Activated naive CD8-positive, alpha-beta T cell treated with anti-CD3 and anti-CD28 coated beads for 36 hours (primary cell): ENCODE measurements around the gene ADGRE2. TPM values are rescaled to one million over a fixed set of nuclear protein-coding genes. Genes with fewer than 3 reads are reported as not detected.
"Not testable (repeated sequence)": the region's sequence is repeated elsewhere in the genome, so short reads cannot be mapped to it uniquely, and the experiment has no call there.

ENCODE experiments used
- DNase-seq: peaks from one replicate; pipeline ENCODE4 v3.0.0; 2021
- H3K27ac Mint-ChIP-seq: one replicate; pipeline ENCODE4 v1.8.0; 2022; ENCODE audit warnings: mild to moderate bottlenecking, moderate library complexity, mixed read lengths
- H3K27me3 Mint-ChIP-seq: one replicate; pipeline ENCODE4 v1.8.0; 2022; ENCODE audit warnings: mild to moderate bottlenecking, mixed read lengths
- H3K36me3 Mint-ChIP-seq: one replicate; pipeline ENCODE4 v1.8.0; 2021; ENCODE audit warnings: mild to moderate bottlenecking, mixed read lengths
- H3K4me1 Mint-ChIP-seq: one replicate; pipeline ENCODE4 v1.8.0; 2021; ENCODE audit warnings: mixed read lengths
- H3K4me3 Mint-ChIP-seq: one replicate; pipeline ENCODE4 v1.8.0; 2022; ENCODE audit warnings: mild to moderate bottlenecking, moderate library complexity, mixed read lengths
- H3K9me3 Mint-ChIP-seq: one replicate; pipeline ENCODE4 v1.8.0; 2022; ENCODE audit warnings: mixed read lengths
- total RNA-seq, 2 experiments: library from RNA; stranded (reverse); gene quantifications; one replicate each; pipeline ENCODE4 v1.2.3, GENCODE V29; 2021

Gene ADGRE2
- total RNA-seq = under 1 TPM; 0.29 to 0.48 TPM

GRCh38 chr19:14778110-14778845 lies at the start of gene ADGRE2:
Gene ADGRE2, minus strand, starts transcription at chr19:14778560. Its CDS starts 1,804 bp downstream, at chr19:14776756.
- H3K9me3 Mint-ChIP-seq, DNase-seq, H3K27ac Mint-ChIP-seq, H3K4me3 Mint-ChIP-seq, H3K36me3 Mint-ChIP-seq, H3K4me1 Mint-ChIP-seq: not testable (repeated sequence)
- peaks cover 63% of the 10 kb centered on the region for H3K27me3 Mint-ChIP-seq

GRCh38 chr19:14826006-14826405 lies 47.6 kb upstream of the ADGRE2 start:
- no peak overlapping the region for H3K27ac Mint-ChIP-seq
- H3K4me1 Mint-ChIP-seq = no peaks in the 10 kb centered on the region
- peaks cover 53% of the 10 kb centered on the region for H3K27me3 Mint-ChIP-seq

GRCh38 chr19:14821937-14822336 lies 43.6 kb upstream of the ADGRE2 start:
- Mint-ChIP-seq H3K4me3 (no peak overlapping the region), H3K27me3 (peaks cover 39% of the 10 kb centered on the region), H3K36me3 (no peaks in the 10 kb centered on the region), H3K4me1 (no peaks in the 10 kb centered on the region), H3K27ac (no peak overlapping the region), H3K9me3 (no peaks in the 10 kb centered on the region)
- DNase-seq = no peak

More at GRCh38 chr19:14826006-14826405, 47.6 kb upstream of the ADGRE2 start:
- DNase-seq = no peak
- H3K9me3 Mint-ChIP-seq = no peaks in the 10 kb centered on the region
- H3K4me3 Mint-ChIP-seq = no peak overlapping the region
- no peaks in the 10 kb centered on the region for H3K36me3 Mint-ChIP-seq

- peaks cover 7% of the 10 kb centered on the region for H3K27me3 Mint-ChIP-seq
- H3K4me3 Mint-ChIP-seq = no peak overlapping the region
- DNase-seq = no peak
- H3K36me3 Mint-ChIP-seq = no peaks in the 10 kb centered on the region
- H3K9me3 Mint-ChIP-seq = no peaks in the 10 kb centered on the region
- no peak overlapping the region for H3K27ac Mint-ChIP-seq
- H3K4me1 Mint-ChIP-seq = no peaks in the 10 kb centered on the region
Observed at GRCh38 chr19:14818588-14818987, 40.2 kb upstream of the ADGRE2 start.

- H3K27ac Mint-ChIP-seq = no peak overlapping the region
- no peaks in the 10 kb centered on the region for H3K4me1 Mint-ChIP-seq
- no peaks in the 10 kb centered on the region for H3K9me3 Mint-ChIP-seq
- H3K27me3 Mint-ChIP-seq = no peaks in the 10 kb centered on the region
- no peak for DNase-seq
- H3K36me3 Mint-ChIP-seq = no peaks in the 10 kb centered on the region
- no peak overlapping the region for H3K4me3 Mint-ChIP-seq
Observed at GRCh38 chr19:14817052-14817451, 38.7 kb upstream of the ADGRE2 start.

GRCh38 chr19:14814982-14815652 lies 36.8 kb upstream of the ADGRE2 start:
- no peaks in the 10 kb centered on the region for H3K27me3 Mint-ChIP-seq
- H3K9me3 Mint-ChIP-seq = no peaks in the 10 kb centered on the region
- H3K4me3 Mint-ChIP-seq = no peak overlapping the region
- H3K36me3 Mint-ChIP-seq = no peaks in the 10 kb centered on the region
- H3K4me1 Mint-ChIP-seq = no peaks in the 10 kb centered on the region
- no peak for DNase-seq
- H3K27ac Mint-ChIP-seq = no peak overlapping the region

- no peaks in the 10 kb centered on the region for H3K4me1 Mint-ChIP-seq
- H3K4me3 Mint-ChIP-seq = no peak overlapping the region
- H3K27me3 Mint-ChIP-seq = no peaks in the 10 kb centered on the region
- no peak for DNase-seq
- no peaks in the 10 kb centered on the region for H3K9me3 Mint-ChIP-seq
- no peak overlapping the region for H3K27ac Mint-ChIP-seq
- no peaks in the 10 kb centered on the region for H3K36me3 Mint-ChIP-seq
Observed at GRCh38 chr19:14809272-14810057, 31.1 kb upstream of the ADGRE2 start.

GRCh38 chr19:14804765-14805164 lies 26.4 kb upstream of the ADGRE2 start:
- Mint-ChIP-seq H3K9me3 (no peaks in the 10 kb centered on the region), H3K4me3 (no peak overlapping the region), H3K27me3 (no peaks in the 10 kb centered on the region), H3K4me1 (no peaks in the 10 kb centered on the region), H3K27ac (no peak overlapping the region), H3K36me3 (no peaks in the 10 kb centered on the region)
- no peak for DNase-seq

- Mint-ChIP-seq H3K4me3 (no peak overlapping the region), H3K9me3 (no peaks in the 10 kb centered on the region), H3K4me1 (no peaks in the 10 kb centered on the region), H3K27ac (no peak overlapping the region), H3K36me3 (no peaks in the 10 kb centered on the region), H3K27me3 (peaks cover 12% of the 10 kb centered on the region)
- no peak for DNase-seq
Observed at GRCh38 chr19:14798760-14799159, 20.4 kb upstream of the ADGRE2 start.

GRCh38 chr19:14796021-14796420 lies 17.7 kb upstream of the ADGRE2 start:
- no peaks in the 10 kb centered on the region for H3K9me3 Mint-ChIP-seq
- H3K4me3 Mint-ChIP-seq = no peak overlapping the region
- H3K4me1 Mint-ChIP-seq = no peaks in the 10 kb centered on the region
- no peak for DNase-seq
- H3K36me3 Mint-ChIP-seq = no peaks in the 10 kb centered on the region
- H3K27me3 Mint-ChIP-seq = peaks cover 12% of the 10 kb centered on the region
- H3K27ac Mint-ChIP-seq = no peak overlapping the region

GRCh38 chr19:14795078-14795721 lies 16.8 kb upstream of the ADGRE2 start:
- H3K27me3 Mint-ChIP-seq = peaks cover 12% of the 10 kb centered on the region
- H3K4me3 Mint-ChIP-seq = no peak overlapping the region
- no peaks in the 10 kb centered on the region for H3K4me1 Mint-ChIP-seq
- H3K27ac Mint-ChIP-seq = no peak overlapping the region
- DNase-seq = no peak
- no peaks in the 10 kb centered on the region for H3K9me3 Mint-ChIP-seq
- no peaks in the 10 kb centered on the region for H3K36me3 Mint-ChIP-seq

GRCh38 chr19:14792250-14792649 lies 13.9 kb upstream of the ADGRE2 start:
- not testable (repeated sequence) for H3K9me3 Mint-ChIP-seq, H3K27ac Mint-ChIP-seq
- H3K27me3 Mint-ChIP-seq = peaks cover 20% of the 10 kb centered on the region

GRCh38 chr19:14786421-14786851 lies 8.1 kb upstream of the ADGRE2 start:
- Mint-ChIP-seq H3K4me3 (no peak overlapping the region), H3K36me3 (no peaks in the 10 kb centered on the region), H3K4me1 (peaks cover 10% of the 10 kb centered on the region), H3K27me3 (peaks cover 38% of the 10 kb centered on the region), H3K27ac (no peak overlapping the region), H3K9me3 (no peaks in the 10 kb centered on the region)
- peak; percentile 14 for DNase-seq

More at GRCh38 chr19:14792250-14792649, 13.9 kb upstream of the ADGRE2 start:
- DNase-seq, H3K4me1 Mint-ChIP-seq, H3K36me3 Mint-ChIP-seq, H3K4me3 Mint-ChIP-seq: not testable (repeated sequence)

- not testable (repeated sequence) for DNase-seq, H3K9me3 Mint-ChIP-seq
Observed at GRCh38 chr19:14785102-14785793, 6.9 kb upstream of the ADGRE2 start.

More at GRCh38 chr19:14785102-14785793, 6.9 kb upstream of the ADGRE2 start:
- H3K27ac Mint-ChIP-seq = peak overlapping the region; percentile 36
- H3K36me3 Mint-ChIP-seq, H3K4me3 Mint-ChIP-seq, H3K4me1 Mint-ChIP-seq: not testable (repeated sequence)
- peaks cover 42% of the 10 kb centered on the region for H3K27me3 Mint-ChIP-seq
